NCI-H1105 (cell line): Measurements from ENCODE around the gene FCGR3B.
"Not testable (repeated sequence)": the region's sequence is repeated elsewhere in the genome, so short reads cannot be mapped to it uniquely, and the experiment has no call there.

Experiments
- DNase-seq: peaks from one replicate; lab custom pipeline; 2025; lab: John Stamatoyannopoulos, UW

FCGR3B gene

DNA sequence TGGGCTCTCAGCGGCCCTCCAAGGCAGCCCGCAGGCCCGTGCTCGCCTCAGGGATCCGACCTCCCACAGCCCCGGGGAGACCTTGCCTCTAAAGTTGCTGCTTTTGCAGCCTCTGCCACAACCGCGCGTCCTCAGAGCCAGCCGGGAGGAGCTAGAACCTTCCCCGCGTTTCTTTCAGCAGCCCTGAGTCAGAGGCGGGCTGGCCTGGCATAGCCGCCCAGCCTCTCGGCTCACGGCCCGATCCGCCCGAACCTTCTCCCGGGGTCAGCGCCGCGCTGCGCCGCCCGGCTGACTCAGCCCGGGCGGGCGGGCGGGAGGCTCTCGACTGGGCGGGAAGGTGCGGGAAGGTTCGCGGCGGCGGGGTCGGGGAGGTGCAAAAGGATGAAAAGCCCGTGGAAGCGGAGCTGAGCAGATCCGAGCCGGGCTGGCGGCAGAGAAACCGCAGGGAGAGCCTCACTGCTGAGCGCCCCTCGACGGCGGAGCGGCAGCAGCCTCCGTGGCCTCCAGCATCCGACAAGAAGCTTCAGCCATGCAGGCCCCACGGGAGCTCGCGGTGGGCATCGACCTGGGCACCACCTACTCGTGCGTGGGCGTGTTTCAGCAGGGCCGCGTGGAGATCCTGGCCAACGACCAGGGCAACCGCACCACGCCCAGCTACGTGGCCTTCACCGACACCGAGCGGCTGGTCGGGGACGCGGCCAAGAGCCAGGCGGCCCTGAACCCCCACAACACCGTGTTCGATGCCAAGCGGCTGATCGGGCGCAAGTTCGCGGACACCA lies 25.0 kb downstream of the FCGR3B start:
- DNase-seq, result not testable (repeated sequence)

DNA sequence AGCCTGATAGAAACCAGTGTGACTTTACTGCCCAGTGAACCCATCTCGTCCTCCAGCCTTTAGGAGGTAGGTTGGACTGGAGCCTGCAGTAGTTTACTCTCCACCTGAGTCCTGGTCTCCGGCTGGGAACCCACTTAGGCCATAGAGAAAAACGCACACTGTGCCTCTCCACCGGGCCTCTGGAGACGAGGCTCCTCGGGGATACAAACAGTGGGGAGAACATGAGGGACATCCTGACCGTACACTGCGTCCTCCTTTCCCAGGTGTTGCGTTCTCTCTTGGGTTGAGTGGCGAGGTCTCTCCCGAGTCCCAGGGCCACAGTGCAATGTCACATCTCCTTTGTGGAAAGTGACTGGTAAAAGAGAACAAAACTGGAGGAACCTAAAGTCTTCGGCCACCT lies 26.0 kb downstream of the FCGR3B start:
- not testable (repeated sequence) for DNase-seq

DNA sequence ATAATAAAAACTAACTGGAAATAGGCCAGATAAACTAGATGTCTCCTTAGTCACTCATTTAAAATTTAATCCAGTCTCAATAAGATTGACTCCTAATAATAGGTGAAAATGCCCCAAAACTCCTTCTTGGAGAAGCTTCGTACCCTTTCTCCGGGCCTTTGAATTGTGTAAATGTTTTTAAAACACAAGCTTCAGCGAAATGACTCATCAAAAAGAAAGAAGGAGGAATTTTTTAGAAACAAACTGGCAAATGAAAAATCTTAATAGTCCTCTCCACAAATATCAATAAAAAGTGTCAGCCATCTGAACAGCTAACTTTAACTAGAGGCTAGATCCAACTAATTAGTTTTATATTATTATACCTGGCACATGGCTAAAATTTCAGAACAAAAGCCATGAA lies 33.9 kb downstream of the FCGR3B start:
- DNase-seq, result not testable (repeated sequence)

DNA sequence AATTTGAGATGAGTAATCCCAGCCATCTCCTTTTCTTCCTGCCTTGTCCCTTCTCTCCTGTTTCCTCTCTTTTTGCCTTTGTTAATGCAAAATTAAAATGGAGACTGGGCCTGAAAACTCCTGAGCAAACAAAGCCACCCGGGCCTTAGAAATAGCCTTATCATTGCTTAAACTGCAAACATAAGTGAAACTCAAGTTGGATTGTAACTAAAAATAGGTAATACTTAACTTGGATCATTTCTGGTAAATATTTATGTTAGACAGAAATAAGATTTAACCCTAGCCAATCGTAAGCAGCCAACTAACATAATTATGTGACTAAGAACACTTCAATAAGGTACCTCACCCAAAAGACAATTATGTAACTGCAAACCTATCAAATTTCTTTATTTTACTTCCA lies 35.4 kb downstream of the FCGR3B start:
- DNase-seq, result not testable (repeated sequence)

DNA sequence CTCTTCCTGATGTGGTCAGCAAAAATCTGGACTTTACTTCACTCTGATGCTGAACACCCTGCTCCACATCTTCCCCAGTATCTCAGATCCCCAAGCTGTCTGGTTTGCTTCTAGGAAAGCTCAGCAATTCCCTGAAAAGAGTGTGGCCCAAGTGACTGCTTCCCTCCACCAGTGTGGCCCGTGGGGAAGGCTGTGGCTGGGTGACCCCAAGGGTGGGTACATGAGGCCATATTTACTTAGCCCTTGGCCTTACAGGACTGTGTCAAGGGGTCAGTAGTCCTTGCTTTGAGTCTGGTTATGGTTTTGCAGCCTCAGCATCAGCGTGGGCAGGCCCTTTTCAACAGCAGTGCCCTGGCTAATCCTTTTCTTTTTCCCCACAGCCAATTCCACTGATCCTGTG lies 35.8 kb downstream of the FCGR3B start:
- DNase-seq, result not testable (repeated sequence)

DNA sequence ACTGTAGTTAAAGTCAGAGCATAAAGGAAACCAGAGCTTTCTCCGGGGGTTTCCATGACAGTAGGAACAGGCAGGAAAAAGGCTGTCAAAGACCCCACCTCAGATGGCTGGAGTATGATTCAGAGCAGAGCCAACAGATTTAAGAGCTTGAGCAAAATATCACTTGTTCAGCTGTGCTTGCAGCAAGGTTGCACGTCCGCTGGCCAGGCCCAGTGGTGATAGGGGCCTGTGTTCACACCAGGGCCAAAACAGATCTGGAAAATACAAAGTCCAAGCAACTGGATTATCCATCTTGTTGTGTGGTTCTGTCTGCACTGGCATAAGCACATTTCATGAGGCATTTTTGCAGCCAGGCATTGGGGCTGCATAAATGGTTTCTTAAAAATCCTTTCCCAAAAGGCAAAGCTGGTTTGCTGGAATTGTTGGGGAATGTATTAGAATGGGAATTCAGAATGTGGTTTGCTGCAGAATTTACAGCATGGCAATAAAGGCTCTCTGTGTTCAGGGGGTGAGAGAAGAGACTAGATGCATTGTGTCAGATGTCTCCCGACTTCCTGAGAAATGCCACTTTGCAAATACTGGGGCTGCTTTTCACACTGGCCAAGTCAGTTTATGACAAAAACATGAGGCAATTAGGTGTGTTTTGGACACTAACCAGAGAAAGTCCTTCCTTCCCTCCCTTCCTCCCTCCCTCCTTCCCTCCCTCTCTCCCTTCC lies 36.5 kb downstream of the FCGR3B start:
- DNase-seq, result not testable (repeated sequence)

DNA sequence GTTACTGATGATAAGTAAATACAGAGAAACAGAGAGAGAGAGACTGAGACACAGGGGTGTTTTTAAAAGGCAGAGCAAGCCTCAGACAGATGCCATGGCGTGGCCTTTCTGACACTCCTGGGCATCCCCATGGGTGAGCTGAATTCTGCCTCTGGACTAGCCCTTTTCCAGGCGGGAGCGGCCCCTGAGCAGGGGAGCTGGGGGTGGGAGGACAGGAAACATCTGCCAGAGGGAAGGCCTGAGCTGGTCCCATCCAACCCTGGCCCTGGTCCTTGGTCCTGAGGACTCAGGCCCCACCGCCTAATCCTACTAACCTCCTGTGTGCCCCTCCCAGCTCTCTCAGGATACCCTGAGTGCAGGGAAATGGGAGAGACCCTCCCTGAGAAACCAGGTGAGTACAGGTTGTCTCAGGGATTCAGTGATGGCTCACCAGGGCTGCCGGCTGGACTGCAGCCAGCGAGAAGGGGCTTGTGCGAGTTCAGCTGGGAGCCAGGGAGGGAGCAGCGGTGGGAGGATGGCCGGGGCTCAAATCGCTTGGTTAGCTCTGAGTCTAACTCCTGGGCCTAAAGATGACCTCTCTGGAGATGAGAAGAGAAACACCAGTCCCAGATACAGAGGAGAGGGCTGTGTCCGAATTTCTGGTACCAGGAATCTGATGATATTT lies 37.8 kb downstream of the FCGR3B start:
- DNase-seq, result not testable (repeated sequence)

DNA sequence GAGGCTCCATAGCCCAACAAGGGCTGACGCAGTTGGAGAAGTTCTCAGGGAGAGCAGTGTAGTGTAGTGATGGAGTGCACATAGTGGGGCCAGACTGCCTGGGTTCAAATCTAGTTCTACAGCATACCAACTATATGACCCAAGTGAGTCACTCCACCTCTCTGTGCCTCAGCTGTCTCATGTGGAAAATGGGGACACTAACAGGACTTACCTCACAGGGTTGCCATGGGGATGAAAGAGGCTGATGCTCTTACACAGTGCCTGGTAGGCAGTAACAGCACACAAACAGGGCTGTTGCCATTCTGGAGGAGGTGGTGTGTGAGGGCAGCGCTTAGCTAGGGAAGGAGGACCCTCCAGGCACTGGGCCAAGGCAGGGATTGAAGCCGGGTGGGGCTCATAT lies 38.4 kb downstream of the FCGR3B start:
- not testable (repeated sequence) for DNase-seq

DNA sequence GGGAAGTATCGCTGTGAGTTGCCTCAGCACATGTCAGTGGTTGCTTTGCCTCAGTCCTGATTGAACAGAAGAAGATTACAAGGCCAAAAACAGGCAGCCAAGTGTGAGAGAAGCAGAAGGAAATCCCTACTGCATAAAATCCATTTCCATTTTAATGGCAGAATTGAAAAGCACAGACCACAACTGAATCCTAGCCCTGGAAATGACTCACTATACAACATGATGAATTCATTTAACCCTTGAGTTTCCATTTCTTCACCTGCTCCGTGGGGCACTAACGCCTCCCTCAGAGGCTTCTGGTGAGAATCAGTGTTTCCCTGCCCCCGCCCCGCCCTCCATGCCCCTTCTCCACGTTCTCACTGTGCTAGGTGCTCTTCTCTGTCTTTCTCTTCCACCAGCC lies 41.1 kb downstream of the FCGR3B start:
- not testable (repeated sequence) for DNase-seq

DNA sequence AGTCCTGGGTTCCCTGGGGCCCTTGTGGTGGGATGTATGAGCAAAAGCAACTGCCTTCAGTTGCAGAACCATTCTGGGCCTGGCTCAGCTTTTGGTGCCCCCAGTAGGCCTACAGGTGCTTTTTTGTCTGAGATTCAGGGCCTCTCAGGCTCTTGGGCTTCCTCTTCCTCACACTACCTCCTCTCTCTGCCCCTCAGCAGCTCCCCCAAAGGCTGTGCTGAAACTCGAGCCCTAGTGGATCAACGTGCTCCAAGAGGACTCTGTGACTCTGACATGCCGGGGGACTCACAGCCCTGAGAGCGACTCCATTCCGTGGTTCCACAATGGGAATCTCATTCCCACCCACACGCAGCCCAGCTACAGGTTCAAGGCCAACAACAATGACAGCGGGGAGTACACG lies 41.6 kb downstream of the FCGR3B start:
- not testable (repeated sequence) for DNase-seq

DNA sequence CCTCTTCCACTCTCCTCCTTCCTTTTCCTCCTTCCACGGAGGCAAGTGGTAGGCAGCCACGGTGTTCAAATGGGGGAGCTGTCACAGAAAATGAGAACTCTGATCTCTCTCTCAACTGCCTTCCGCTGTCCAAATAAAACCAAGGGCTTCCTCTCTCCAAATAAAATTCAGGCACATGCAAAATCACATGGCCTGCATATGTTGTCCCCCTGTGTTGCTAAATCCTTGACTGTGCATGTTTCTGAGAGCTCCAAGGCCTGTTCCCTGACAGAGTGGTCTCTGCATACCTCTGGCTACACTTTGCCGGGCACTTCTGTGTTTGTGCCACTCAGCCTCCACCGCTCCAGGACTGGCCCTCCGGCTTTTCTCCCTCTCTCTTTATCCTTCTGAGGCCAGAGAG lies 42.4 kb downstream of the FCGR3B start:
- DNase-seq, result not testable (repeated sequence)

DNA sequence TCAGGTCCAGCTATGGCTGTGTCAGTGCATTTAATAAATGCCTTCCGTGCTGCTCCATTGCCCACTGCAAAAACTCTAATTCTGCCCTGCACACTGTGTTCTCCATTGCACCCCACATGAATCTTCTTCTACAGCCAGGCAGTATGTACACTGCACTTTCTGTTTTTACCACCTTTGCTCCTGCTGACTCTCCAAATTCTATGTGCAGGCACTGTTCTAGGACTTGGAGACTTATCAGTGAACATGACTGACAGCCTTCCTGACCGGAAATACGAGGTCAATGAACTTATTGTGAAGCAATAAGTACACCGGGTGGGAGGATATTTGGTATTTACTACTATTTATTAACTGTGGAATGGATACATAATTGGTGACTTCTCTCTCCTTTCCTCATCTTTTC lies 48.1 kb downstream of the FCGR3B start:
- not testable (repeated sequence) for DNase-seq

DNA sequence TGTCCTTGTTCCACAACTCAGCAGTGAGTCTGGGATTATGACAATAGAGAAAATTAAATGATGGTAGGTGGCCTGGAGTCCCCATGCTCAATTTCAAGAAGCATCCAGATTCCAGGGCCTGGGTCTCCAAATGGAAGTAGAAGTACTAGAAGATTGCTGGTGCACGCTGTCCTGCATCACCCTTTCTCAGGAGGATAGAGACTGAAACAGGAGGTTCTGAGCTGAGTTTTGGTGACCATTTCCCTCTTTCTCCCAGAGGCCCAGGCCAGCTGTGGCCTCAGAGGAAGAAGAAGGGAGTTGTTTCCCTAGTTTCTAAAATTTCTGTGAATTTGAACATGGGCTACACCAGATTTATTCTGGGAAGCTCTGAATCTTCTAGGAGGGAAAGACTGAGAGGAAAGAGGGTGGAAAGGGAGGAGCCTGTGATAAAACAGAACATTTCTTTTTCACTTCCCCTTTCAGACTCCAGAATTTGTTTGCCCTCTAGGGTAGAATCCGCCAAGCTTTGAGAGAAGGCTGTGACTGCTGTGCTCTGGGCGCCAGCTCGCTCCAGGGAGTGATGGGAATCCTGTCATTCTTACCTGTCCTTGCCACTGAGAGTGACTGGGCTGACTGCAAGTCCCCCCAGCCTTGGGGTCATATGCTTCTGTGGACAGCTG lies 50.0 kb downstream of the FCGR3B start:
- not testable (repeated sequence) for DNase-seq

DNA sequence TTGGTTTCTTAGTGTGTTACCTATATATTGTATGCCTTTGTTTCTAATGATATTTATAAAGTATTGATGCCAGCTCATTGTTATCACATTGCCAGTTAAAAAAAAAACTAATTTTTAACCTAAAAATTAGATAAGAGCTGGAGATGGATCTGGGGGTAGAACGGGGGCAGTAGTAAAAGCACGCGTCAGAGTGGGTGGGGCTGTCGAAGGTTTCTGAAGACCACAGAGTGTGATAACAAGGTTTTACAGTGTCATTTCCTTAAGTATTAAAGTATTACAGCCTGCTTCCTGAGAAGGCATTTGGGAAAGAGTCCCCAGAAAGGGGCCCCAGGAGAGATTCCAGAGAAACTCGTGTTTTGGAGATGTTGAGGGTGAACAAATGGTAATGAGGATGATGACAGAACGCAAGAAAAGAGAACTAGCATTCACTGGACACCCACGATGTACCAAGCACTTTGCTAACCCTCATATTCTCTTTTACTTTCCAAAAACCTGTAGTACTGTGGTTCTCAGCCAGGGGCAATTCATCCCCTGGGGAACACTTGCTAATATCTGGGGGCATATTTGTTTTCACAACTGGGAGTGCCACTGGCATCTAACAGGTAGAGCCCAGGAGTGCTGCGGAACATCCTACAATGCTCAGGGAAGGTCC lies 51.0 kb downstream of the FCGR3B start:
- DNase-seq, result not testable (repeated sequence)

DNA sequence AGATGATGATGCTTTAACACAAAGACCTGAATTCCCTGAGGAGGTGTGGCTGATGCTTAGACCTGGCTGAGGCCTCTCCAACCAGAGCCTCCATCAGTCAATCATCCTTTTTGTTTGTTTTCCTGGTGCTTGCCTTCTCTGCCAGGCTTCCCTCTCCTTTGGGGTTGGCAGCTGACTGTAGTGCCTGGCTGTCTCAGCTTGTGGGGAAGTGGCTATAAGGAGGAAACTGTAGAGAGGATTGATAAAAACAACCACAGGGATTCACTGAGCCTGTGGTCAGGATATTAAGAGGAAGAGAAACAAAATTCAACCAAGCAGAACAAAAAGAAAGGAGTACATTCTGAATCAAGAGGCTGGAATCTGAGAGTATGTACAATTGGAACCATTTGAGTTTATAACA lies 54.3 kb downstream of the FCGR3B start:
- not testable (repeated sequence) for DNase-seq
